CD4-positive, alpha-beta T cell treated with Interleukin-10 for 1 hour (primary cell): ENCODE measurements around the gene BCORL1.

Source experiments
- DNase-seq: peaks from one replicate; pipeline ENCODE4 v3.0.0-alpha.2; 2020

BCORL1 gene

GRCh38 chrX:130097507-130098209, 115.2 kb downstream of the BCORL1 start:
- peak; percentile 45 for DNase-seq

DNA sequence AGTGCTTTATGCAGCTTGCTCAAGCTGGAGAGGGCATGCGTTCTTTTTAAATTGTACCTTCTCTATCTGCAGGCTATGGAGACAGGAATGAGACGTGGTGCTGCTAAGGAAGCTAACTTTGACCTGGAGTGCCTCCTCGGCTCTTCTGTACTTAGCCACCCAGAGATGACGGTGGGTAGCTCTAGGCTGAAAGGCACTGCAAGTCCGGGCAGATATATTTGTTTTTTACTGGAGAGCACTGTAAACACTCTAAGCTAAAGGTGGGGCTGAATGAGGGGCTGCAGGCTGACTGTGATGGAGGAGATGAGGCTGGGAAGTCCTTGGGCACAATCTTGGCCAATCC, 115.7 kb downstream of the BCORL1 start:
- DNase-seq, result no peak

GRCh38 chrX:130100180-130100579, 117.7 kb downstream of the BCORL1 start:
- DNase-seq, result no peak

GRCh38 chrX:130103605-130104004, 121.2 kb downstream of the BCORL1 start:
- no peak for DNase-seq

GRCh38 chrX:130105244-130105643, 122.8 kb downstream of the BCORL1 start:
- no peak for DNase-seq

GRCh38 chrX:130106071-130106470, 123.6 kb downstream of the BCORL1 start:
- no peak for DNase-seq
